ENCODE data around the gene SHANK2.

Gene SHANK2

GRCh38 chr11:71268706-71269321 lies 16.4 kb upstream of the SHANK2 start:
- DNase-seq = no peak

- DNase-seq = no peak
These were observed 15.5 kb upstream of the SHANK2 start for GRCh38 chr11:71267807-71268421.

- no peak for DNase-seq
These were observed 13.9 kb upstream of the SHANK2 start for GRCh38 chr11:71266114-71266833.

GRCh38 chr11:71265559-71266092 lies 13.2 kb upstream of the SHANK2 start:
- no peak for DNase-seq

GRCh38 chr11:71263386-71263785 lies 11.0 kb upstream of the SHANK2 start:
- no peak for DNase-seq

- no peak for DNase-seq
These were observed 3.6 kb upstream of the SHANK2 start for GRCh38 chr11:71255800-71256479.

- DNase-seq = peak; percentile 61
These were observed 2.9 kb upstream of the SHANK2 start for GRCh38 chr11:71255323-71255722.

- DNase-seq = no peak
These were observed 1.4 kb upstream of the SHANK2 start for GRCh38 chr11:71253794-71254193.

GRCh38 chr11:71252770-71253730 lies 673 bp upstream of the SHANK2 start:
- DNase-seq = no peak

GRCh38 chr11:71251761-71252268 lies 562 bp downstream of the SHANK2 start:
- DNase-seq = no peak

GRCh38 chr11:71251151-71251721 lies 1.1 kb downstream of the SHANK2 start:
- peak; percentile 20 for DNase-seq

- no peak for DNase-seq
These were observed 1.7 kb downstream of the SHANK2 start for GRCh38 chr11:71250523-71251150.

- DNase-seq = no peak
These were observed 3.1 kb downstream of the SHANK2 start for GRCh38 chr11:71249301-71249700.

- peak; percentile 16 for DNase-seq
These were observed 3.7 kb downstream of the SHANK2 start for GRCh38 chr11:71248656-71249055.

GRCh38 chr11:71248251-71248570 lies 4.2 kb downstream of the SHANK2 start:
- DNase-seq = no peak

- no peak for DNase-seq
These were observed 4.7 kb downstream of the SHANK2 start for GRCh38 chr11:71247551-71248250.

GRCh38 chr11:71246559-71246958 lies 5.8 kb downstream of the SHANK2 start:
- no peak for DNase-seq

GRCh38 chr11:71245601-71246391 lies 6.6 kb downstream of the SHANK2 start:
- DNase-seq = no peak

GRCh38 chr11:71244116-71244810 lies 8.1 kb downstream of the SHANK2 start:
- DNase-seq = no peak
